Activated CD8-positive, alpha-beta memory T cell treated with anti-CD3 and anti-CD28 coated beads, Interleukin-2, amount 10 ng/mL, durations not matched to agents 7 days and 5 days (primary cell): ENCODE results near the gene SPRYD3. TPM values are rescaled to one million over a fixed set of nuclear protein-coding genes. Genes with fewer than 3 reads are reported as not detected.
A peak's percentile ranks its signal among the peaks of the same experiment; 100 is the strongest.

Experiments used
- ATAC-seq: fragments of 150-1000 bp; cut with Tn5 transposase; one replicate; pipeline ENCODE4 v1.10.0; 2021; ENCODE audit warnings: moderate library complexity
- CTCF ChIA-PET: fragments of 350-600 bp; sonication (Branson Sonifier 250); formaldehyde crosslinking; loops from one replicate; lab custom pipeline; 2021; ENCODE audit warnings: antibody characterized with exemption; lab: Charles Lee
- DNase-seq: peaks from one replicate; pipeline ENCODE4 v3.0.0-alpha.2; 2020
- H3K27ac Mint-ChIP-seq: one replicate; pipeline ENCODE4 v1.8.0; 2021; ENCODE audit warnings: mild to moderate bottlenecking, mixed read lengths
- H3K27me3 Mint-ChIP-seq: one replicate; pipeline ENCODE4 v1.8.0; 2021; ENCODE audit warnings: mixed read lengths
- H3K36me3 Mint-ChIP-seq: one replicate; pipeline ENCODE4 v1.8.0; 2021; ENCODE audit warnings: mild to moderate bottlenecking, mixed read lengths
- H3K4me1 Mint-ChIP-seq: one replicate; pipeline ENCODE4 v1.8.0; 2021; ENCODE audit warnings: mixed read lengths
- H3K4me3 Mint-ChIP-seq: one replicate; pipeline ENCODE4 v1.8.0; 2021; ENCODE audit warnings: mild to moderate bottlenecking, moderate library complexity, mixed read lengths
- H3K9me3 Mint-ChIP-seq: one replicate; pipeline ENCODE4 v1.8.0; 2022; ENCODE audit warnings: low read depth, mixed read lengths
- microRNA-seq: library from miRNA; unstranded; fragments of <30 nt; microRNA quantifications from one replicate; pipeline ENCODE4 v1.2.0, GENCODE V29; 2022
- total RNA-seq, 2 experiments: library from RNA; stranded (reverse); gene quantifications; one replicate each; pipeline ENCODE4 v1.2.3, GENCODE V29; 2021

The SPRYD3 gene
- total RNA-seq, 2 experiments from 2014 or later: 27.8 to 29.7 TPM

DNA sequence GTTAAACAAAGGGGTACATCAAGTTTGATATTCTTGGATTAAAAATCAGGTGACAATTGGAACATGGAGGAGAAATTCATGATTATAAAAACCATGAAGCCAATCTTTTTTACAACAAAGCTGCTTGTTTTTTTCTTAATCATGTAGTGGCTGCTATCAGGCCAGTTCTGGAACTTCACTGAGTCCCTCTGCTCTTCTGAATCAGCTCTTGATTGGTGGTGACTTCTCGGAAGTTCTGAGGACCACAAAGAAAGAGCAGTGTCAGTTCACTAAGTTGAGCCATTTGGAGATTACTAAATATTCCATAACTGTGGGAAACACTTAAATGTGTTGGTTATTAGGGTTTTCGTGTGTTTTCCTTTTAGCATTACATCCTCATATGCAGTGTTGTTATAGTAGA, 64.5 kb downstream of the SPRYD3 start:
- ATAC-seq: peak; percentile 63
- Mint-ChIP-seq H3K27me3 (no peaks in the 10 kb centered on the region), H3K4me1 (peaks cover 43% of the 10 kb centered on the region), H3K36me3 (peaks cover 56% of the 10 kb centered on the region), H3K9me3 (no peaks in the 10 kb centered on the region), H3K4me3 (no peak overlapping the region), H3K27ac (peak overlapping the region; percentile 63)
- CTCF ChIA-PET: interaction anchor here (1.0 to 1.4 kb wide), 3 partner anchors 9 to 24 kb away, joined by 4 to 7 read pairs (median 4); partner anchors contain the start of gene EIF4B
- no peak for DNase-seq

Small RNA genes lying within 50 kb of the gene (microRNA-seq; reads per million reads assigned to microRNA genes)
- not detected for gene MIR6757

Other genes starting within 250 kb of the SPRYD3 start
- under 1 TPM in 1 of 2 experiments, not detected in 1; 0.23 TPM for gene KRT79, start 245.1 kb downstream of the SPRYD3 start, total RNA-seq
- not detected for gene KRT78, start 230.4 kb downstream of the SPRYD3 start, total RNA-seq
- under 1 TPM; 0.26 to 0.41 TPM for gene KRT8, start 174.3 kb downstream of the SPRYD3 start, total RNA-seq
- under 1 TPM; 0.54 to 0.99 TPM for gene KRT18, start 130.3 kb downstream of the SPRYD3 start, total RNA-seq
- gene EIF4B, start 72.9 kb downstream of the SPRYD3 start, total RNA-seq: 100 to 1,000 TPM; 264 to 382 TPM
- under 1 TPM; 0.58 to 0.89 TPM for gene TNS2, start 29.3 kb downstream of the SPRYD3 start, total RNA-seq
- gene IGFBP6, start 18.3 kb upstream of the SPRYD3 start, total RNA-seq: 1 to 10 TPM; 1.8 to 3.9 TPM
- gene SOAT2, start 24.1 kb upstream of the SPRYD3 start, total RNA-seq: 1 to 10 TPM; 1.1 to 5.9 TPM
- gene ZNF740, start 101.3 kb upstream of the SPRYD3 start, total RNA-seq: 10 to 100 TPM; 35.8 to 47.0 TPM
- 10 to 100 TPM; 19.6 to 28.1 TPM for gene CSAD, start 101.5 kb upstream of the SPRYD3 start, total RNA-seq
- gene ITGB7, start 127.9 kb upstream of the SPRYD3 start, total RNA-seq: 100 to 1,000 TPM; 567 to 729 TPM
- gene RARG, start 152.8 kb upstream of the SPRYD3 start, total RNA-seq: 10 to 100 TPM; 29.4 to 38.8 TPM
- 100 to 1,000 TPM in 1 of 2 experiments, 10 to 100 TPM in 1; 99.0 to 137 TPM for gene ESPL1, start 188.9 kb upstream of the SPRYD3 start, total RNA-seq
- 100 to 1,000 TPM; 283 to 298 TPM for gene PFDN5, start 216.2 kb upstream of the SPRYD3 start, total RNA-seq
- 10 to 100 TPM; 51.7 to 65.5 TPM for gene MYG1, start 220.3 kb upstream of the SPRYD3 start, total RNA-seq
- gene AAAS, start 242.2 kb upstream of the SPRYD3 start, total RNA-seq: 10 to 100 TPM; 60.9 to 61.7 TPM